HG02840 (cell line): Measurements from ENCODE around the gene CFAP65.

Experiments used
- ATAC-seq: cut with Tn5 transposase; IDR thresholded peaks from one replicate; pipeline ENCODE4 v1.9.1; 2021; ENCODE audit warnings: mild to moderate bottlenecking, moderate library complexity, moderate number of reproducible peaks; ENCODE audit not compliant: unreplicated experiment, low FRiP score

The CFAP65 gene

GRCh38 chr2:219032051-219032745 lies 9.1 kb downstream of the CFAP65 start:
- no peak for ATAC-seq

DNA sequence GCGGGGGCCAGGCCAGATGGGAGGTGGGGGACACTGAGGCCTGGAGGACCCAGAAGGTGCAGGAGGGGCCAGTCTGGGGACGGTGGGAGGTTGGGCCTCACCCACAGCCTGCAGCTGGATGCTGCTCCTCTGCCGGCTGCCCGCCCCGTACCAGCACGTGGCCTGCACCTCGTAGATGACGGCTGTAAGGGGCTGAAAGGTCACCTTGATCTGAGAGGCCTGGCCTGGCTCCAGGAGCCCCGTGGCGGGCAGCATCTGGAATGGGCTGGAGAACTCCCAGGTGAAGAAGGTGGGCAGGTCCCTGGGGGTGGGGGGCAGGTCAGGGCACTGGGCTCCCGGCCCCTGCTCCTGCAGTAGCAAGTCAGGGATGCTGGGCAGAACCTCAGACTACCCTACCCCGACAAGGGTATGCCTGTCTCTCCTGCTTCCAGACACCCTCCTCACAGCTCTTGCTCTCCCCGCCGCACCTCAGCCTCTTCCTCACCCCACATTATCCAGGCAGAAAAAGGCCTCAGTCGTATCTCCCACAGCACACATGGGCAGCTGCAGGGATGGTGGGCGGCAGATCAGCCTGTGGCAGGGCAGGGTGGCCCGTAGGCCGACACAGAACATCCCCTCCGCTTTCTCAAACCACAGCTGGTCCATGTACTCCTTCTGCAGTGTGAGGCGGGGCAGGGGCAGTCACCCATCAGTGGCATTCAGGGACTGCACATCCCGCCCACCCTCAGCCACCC lies 10.1 kb downstream of the CFAP65 start:
- ATAC-seq: no peak

DNA sequence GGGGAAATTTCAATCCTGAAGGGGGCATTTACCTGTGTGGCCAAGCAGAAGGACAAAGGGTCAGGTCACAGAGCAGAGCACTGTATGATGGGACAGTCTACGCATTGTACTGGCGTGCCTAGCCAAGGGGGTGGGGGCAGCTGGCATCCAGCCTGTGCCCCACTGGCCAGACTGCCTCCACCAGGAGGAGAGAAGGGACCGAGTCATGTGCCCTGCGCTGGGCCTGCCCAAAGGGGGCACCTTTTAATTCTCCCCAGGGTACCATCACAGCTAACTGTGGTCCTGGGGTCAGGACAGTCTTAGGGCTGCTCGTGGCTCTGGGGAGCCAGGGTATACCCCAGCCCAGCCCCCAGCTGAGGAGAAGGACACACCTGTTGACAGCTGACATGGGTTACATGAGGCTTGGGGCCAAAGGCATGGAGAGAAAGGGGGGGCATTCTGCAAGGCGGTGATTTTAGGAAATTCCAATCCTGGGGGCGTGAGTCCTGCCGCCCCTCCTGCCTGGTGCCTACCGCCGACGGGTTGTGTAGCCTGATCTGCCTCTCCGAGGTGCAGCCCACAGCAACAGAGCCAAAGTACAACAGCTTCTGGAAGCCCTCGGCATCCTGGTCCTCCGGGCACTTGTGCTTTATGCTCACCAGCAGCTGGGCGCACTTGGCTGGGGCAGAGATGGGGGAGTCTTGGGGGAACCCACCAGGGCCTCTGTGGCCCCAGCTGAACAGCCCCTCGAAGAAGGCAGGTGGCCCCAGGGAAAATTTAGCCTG lies 11.0 kb downstream of the CFAP65 start:
- no peak for ATAC-seq

- ATAC-seq: no peak
These were observed 11.5 kb downstream of the CFAP65 start for GRCh38 chr2:219029829-219030165.

GRCh38 chr2:219028996-219029828 lies 12.1 kb downstream of the CFAP65 start:
- ATAC-seq: no peak

- no peak for ATAC-seq
These were observed 13.2 kb downstream of the CFAP65 start for GRCh38 chr2:219028141-219028540.

DNA sequence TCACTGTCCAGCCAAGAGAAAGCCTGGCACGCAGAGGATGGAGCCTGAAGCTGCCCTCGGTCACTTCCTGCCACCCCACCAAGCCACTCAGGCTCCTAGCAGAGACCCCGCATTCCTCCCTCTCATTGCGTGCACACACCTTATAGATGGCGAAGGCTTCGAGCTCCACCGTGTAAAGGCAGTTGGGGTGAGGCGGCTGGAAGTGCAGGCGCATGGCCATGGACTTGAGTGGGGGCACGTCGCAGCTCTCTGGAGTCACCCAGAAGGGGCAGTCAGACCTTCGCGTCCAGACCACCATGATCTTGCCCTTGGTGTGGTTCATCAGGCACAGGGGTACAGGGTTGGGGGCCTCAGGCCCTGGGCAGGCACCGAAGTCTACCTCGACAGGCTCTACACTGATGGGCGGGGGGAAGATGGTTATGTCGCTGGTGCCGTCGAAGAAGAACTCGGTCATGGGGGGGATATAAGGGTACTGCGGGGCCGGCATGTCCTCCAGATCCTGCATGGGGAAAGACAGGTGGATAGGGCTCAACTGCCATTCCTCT lies 13.7 kb downstream of the CFAP65 start:
- ATAC-seq: no peak

GRCh38 chr2:219026946-219027345 lies 14.4 kb downstream of the CFAP65 start:
- ATAC-seq: no peak

DNA sequence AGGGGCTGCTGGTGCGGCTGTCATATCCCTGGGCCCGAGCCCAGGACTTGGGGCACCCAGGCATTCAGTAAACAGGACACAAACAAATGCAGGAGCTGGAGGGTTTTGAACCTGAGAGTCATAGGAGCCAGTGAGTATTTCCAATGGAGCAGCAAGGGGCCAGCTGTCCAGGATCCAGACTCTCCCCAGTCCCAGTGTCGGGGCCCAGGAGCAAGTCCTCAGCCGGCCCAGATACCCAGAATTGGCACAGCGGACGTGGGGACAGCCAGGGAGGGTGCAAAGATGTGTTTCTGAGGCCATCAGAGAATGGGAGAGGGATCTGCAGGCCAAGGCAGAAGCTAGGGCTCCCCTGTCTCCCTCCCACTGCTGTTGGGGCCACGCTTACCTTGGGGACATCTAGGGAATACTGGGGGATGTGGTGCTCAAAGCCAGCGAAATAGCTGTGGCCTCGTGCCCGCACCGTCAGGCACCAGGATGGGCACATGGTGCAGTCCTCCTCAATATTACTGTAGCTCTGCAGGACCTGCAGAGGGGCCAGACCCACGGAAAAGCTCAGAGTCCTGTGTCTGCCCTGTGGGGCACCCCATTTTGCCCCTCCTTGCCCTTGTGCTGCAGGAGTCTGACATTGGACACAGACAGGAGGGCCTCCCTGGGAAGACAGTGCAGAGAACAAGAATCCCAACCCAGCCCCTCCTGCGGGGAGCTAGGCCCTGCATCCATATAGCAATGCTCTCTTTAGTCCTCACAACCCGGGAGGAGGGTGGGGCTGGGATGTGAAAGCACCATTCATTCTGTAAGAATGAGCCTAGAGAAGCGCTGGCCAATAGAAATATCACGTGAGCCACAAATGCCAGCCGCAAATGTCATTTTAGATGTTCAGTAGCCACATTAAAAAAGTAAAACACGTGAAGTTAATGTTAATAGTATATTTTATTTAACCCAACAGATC lies 15.4 kb downstream of the CFAP65 start:
- no peak for ATAC-seq

GRCh38 chr2:219024059-219024458 lies 17.3 kb downstream of the CFAP65 start:
- ATAC-seq: no peak

DNA sequence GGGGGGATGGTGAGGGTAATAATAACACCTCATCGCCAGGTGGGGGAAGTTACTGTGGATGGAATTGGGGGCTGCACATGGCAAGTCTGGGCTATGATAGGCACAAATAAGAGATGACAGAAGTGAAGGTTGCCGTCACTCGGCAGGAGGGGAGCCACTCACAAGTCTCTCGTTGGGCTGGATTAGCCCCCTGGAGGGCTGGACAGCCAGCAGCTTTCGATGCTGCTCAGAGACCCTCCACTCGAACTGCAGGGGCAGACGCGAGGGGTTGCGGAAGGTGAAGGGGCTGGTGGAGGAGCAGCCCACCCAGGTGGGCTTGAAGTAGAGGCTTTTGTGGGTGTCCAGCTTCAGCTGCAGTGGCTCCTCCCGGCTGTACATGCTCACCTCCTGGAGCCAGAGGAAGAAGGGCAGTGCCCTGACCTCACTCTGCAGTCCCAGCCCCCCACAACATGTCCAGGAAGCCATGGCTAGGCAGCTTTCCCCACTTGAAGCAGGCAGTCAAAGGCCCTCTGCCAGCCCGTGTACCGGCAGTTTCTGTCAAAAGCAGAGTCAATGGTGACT lies 18.2 kb downstream of the CFAP65 start:
- no peak for ATAC-seq

GRCh38 chr2:219022616-219023015 lies 18.7 kb downstream of the CFAP65 start:
- ATAC-seq: no peak

DNA sequence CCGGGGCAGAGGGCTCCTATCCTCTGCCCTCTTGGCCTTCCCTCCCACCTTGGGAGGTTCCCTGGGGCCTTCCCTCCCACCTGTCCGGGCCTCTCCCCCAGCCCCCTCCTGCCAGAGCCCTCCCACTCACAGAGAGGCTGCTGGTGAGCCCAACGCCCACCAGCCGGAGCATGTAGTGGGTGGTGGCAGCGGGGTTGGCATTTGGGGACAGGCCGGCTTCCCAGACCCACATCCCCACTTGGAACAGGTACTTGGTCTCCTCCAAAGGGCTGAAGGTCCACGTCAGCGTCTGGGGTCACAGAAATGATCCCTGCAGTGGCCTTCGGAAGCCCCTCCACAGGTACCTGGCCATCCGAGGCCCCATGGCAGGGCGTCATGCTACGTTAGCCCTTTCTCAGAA lies 19.3 kb downstream of the CFAP65 start:
- no peak for ATAC-seq

- ATAC-seq: no peak
These were observed 19.7 kb downstream of the CFAP65 start for GRCh38 chr2:219021591-219021990.

DNA sequence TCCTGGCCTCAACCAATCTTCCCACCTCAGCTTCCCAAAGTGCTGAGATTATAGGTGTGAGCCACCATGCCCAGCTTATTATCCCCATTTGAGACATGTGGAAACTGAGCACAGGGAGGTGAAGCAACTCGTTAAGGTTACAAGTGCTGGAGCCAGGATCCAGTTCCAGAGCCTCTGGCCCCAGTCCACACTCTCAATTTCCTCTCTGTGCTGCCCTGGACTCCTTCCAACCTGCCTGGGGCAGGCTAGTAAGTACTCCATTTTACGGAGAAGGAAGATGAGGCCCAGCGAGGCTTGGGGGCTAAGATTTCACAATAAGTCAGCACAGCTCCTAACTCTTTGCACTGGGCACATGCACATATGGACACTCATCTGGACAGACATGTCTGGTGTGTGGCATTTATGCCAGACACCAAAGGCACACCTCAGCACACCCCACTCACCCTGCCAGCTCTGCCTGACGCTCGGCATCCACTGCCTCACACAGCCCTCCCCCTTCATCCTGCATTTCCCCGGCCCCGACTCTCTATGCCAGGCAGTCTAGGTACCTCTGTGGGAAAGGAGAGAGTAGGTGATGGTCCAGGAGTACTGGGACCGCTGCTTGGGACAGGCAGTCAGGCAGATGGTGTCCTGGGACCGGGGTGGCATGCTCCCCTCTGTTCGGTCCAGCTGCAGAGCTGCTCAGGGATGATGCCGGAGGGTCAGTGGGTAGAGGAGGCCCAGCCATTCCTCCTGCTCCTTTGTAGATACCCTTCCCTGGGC lies 20.5 kb downstream of the CFAP65 start:
- ATAC-seq: no peak

GRCh38 chr2:219019436-219019835 lies 21.9 kb downstream of the CFAP65 start:
- no peak for ATAC-seq

- no peak for ATAC-seq
These were observed 22.6 kb downstream of the CFAP65 start for GRCh38 chr2:219018726-219019125.

DNA sequence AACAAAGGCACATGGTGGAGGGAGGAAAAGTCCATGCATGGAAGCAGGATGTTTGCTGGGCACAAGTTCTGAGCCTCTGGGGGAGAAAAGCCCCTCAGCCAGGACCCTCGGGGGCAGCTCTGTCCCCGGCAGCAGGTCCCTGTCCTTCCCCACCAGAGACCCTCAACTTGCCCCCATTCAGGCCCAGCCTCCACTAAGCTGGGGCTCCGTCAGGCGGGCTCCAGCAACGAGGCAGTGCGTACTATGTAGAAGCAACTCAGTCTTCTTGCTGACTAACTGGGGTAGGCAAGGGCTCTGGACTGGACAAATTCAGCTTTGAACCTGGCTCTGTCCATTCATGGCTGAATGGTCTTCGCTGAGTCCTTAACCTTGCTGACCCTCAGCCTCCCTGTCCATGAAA lies 23.0 kb downstream of the CFAP65 start:
- ATAC-seq: no peak
